HG03571 (cell line): ENCODE results near the gene DNM2.
"Not testable (repeated sequence)": the region's sequence is repeated elsewhere in the genome, so short reads cannot be mapped to it uniquely, and the experiment has no call there.

Experiments
- ATAC-seq: cut with Tn5 transposase; IDR thresholded peaks from one replicate; pipeline ENCODE4 v1.9.1; 2021; ENCODE audit not compliant: unreplicated experiment

Gene DNM2

DNA sequence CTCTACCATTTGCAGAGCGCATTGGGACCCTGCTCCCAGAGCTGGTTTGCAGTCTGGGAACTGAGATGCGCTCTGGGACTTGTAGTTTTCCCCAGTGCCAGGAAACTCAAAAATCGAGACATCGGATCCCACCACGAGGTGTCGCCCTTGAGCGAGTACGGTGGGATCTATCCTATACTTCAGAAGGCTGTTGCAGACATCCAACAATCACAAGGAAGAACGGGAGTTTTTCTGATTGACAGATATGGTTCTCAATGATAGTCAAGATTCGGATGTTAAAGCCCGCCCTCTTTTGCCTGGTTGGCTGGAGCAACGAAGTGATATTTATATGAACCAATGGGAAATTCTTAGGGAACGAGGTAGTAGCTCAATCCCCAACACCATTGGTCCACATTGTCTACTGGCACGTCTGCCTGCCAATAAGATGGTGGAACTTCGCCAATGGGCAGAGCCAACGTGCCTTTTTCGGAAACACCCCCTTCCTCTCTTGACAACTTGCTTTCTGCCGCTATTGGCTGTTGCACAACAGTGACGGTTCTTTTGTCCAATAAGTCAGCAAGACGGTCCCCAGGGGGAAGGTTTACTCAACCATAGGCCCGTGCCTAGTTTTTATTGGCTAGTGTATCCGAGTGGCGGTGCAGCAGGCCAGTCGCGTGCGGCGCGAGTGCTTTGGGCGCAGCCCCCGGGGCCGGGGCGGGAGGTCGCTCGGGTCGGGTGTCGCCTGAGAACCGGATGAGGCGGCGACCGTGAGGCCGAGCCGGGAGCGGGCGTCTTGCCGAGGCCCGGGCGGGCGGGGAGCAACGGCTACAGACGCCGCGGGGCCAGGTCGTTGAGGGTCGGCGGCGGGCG, at the start of gene DNM2:
DNM2 (plus strand) TSS at position 724 of the 849 bp plus-strand sequence. CDS start 164 bp downstream, outside the sequence.
- peak; percentile 74 for ATAC-seq

GRCh38 chr19:10669246-10669645, 48.6 kb upstream of the DNM2 start:
- ATAC-seq, result no peak

GRCh38 chr19:10670182-10670581, 47.7 kb upstream of the DNM2 start:
- ATAC-seq, result no peak

DNA sequence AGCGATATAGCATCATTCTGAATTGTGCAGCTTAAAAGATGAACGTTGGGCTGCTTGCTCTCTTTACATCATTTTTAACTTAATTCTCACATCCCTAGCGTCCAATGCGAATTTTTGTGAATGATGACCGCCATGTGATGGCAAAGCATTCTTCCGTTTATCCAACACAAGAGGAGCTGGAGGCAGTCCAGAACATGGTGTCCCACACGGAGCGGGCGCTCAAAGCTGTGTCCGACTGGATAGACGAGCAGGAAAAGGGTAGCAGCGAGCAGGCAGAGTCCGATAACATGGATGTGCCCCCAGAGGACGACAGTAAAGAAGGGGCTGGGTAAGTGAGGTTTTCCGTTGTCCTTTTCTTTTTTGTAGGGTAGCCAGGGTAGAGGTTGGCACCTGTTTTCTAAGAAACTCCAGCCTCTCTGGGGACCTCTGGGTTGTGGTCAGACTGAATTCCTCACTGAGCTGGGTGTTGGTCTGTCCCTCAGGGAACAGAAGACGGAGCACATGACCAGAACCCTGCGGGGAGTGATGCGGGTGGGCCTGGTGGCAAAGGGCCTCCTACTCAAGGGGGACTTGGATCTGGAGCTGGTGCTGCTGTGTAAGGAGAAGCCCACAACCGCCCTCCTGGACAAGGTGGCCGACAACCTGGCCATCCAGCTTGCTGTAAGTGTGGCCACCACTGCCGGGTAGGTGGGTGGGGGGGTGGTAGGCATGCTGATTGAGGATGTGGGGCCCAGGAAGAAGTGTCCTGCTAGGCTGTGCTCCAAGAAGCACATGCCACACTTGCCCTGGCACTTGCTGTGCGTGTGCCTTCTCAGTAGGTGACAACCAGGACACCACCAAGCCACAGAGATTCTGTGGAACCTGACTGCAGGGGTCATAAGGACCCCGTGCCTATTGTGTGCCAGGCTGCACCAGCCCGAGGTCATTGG, 46.7 kb upstream of the DNM2 start:
- no peak for ATAC-seq

DNA sequence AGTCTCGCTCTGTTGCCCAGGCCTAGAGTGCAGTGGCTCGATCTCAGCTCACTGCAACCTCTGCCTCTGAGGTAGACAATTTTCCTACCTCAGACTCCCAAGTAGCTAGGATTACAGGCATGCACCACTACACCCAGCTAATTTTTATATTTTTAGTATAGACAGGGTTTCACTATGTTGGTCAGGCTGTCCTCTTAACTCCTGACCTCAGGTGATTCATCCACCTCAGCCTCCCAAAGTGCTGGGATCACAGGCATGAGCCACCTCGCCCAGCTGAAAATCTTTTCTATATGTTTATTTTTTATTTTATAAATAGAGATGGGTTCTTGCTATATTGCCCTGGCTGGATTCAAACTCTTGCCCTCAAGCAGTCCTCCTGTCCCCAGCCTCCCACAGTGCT, 46.0 kb upstream of the DNM2 start:
- ATAC-seq, result not testable (repeated sequence)

DNA sequence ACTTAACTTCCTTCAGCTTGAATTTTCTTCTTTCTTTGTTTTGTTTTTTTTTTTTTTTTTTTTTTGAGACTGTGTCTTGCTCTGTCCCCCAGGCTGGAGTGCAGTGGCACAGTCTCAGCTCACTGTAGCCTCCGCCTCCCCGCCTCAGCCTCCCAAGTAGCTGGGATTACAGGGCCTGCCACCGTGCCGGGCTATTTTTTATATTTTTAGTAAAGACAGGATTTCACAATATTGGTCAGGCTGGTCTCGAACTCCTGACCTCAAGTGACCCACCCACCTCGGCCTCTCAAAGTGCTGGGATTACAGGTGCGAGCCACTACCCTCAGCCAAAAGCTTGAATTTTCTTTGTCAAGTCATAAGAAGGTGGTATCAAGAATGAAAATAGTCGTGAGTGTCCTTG, 42.7 kb upstream of the DNM2 start:
- not testable (repeated sequence) for ATAC-seq

GRCh38 chr19:10677751-10678150, 40.1 kb upstream of the DNM2 start:
- ATAC-seq, result no peak

- no peak for ATAC-seq
These were observed 39.1 kb upstream of the DNM2 start for GRCh38 chr19:10678813-10679212.

DNA sequence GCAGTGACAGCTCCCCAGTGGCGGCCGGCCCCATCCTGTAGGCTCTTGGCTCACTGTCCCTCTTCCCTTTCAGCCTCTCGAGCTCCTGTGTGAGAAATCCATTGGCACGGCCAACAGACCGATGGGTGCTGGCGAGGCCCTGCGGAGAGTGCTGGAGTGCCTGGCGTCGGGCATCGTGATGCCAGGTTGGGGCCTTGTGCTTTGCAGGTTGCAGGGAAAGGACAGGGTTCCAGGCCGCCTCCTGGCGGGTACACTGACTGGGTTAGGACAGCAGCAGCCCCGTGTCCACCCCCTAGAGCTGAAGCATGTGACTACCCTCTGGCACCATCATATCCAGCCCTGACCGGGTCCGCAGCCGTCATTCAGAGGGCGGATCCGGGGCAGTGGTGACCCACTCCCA, 38.1 kb upstream of the DNM2 start:
- ATAC-seq, result no peak

- ATAC-seq, result no peak
These were observed 37.2 kb upstream of the DNM2 start for GRCh38 chr19:10680545-10681135.

DNA sequence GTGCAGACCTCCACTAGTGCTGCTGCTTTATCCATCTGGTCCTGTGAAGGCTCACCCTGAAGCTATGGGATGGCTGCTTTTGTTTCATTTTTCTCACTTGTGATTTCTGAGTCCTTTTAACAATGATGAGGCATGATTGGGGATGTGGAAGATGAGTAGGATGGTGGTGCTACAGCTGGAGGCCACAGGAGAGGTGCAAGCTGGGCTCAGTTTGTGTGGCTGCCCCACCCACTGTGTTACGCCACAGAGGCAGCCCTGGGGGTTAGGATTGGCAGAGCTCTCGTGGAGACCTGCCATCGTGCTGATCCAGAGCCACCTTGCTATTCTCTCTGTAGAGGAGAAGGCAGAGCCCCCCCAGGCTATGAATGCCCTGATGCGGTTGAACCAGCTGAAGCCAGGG, 36.2 kb upstream of the DNM2 start:
- ATAC-seq, result no peak

DNA sequence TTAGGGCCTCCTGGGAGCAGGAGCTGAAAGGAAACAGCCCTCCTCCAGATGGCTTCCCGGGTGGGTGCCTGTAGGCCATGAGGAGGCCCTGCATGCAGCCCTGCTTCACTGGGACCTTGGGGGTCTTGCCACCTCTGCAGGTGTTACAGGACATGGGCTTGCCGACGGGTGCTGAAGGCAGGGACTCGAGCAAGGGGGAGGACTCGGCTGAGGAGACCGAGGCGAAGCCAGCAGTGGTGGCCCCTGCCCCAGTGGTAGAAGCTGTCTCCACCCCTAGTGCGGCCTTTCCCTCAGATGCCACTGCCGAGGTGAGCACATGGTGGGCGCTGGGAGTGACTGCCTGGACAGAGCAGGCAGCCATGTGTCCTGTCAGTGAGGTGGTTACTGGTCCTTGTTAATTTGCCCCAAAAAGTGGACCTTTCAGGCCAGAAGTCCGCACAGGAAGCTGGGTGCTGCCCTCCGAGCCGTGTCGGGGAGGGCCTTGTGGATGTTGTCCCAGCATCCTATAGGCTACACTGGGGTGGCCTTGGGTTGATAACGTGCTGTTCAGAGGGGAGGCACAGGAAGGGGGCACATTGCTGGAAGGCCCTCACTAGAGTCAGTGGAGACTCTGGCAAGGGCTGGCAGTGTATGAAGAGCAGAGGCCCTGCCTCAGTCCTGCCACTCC, 35.3 kb upstream of the DNM2 start:
- no peak for ATAC-seq

DNA sequence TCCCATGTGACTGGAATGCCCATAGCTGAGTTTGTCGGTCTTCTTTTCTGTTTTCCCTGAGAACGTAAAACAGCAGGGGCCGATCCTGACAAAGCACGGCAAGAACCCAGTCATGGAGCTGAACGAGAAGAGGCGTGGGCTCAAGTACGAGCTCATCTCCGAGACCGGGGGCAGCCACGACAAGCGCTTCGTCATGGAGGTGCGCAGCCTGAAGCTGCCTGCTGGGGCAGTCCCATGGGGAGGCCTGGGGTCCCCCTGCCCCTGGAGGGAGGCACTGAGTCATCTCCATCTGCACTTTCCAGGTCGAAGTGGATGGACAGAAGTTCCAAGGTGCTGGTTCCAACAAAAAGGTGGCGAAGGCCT, 34.8 kb upstream of the DNM2 start:
- ATAC-seq, result no peak

GRCh38 chr19:10683582-10683981, 34.3 kb upstream of the DNM2 start:
- no peak for ATAC-seq

GRCh38 chr19:10685210-10685609, 32.7 kb upstream of the DNM2 start:
- no peak for ATAC-seq

GRCh38 chr19:10686193-10686592, 31.7 kb upstream of the DNM2 start:
- no peak for ATAC-seq

DNA sequence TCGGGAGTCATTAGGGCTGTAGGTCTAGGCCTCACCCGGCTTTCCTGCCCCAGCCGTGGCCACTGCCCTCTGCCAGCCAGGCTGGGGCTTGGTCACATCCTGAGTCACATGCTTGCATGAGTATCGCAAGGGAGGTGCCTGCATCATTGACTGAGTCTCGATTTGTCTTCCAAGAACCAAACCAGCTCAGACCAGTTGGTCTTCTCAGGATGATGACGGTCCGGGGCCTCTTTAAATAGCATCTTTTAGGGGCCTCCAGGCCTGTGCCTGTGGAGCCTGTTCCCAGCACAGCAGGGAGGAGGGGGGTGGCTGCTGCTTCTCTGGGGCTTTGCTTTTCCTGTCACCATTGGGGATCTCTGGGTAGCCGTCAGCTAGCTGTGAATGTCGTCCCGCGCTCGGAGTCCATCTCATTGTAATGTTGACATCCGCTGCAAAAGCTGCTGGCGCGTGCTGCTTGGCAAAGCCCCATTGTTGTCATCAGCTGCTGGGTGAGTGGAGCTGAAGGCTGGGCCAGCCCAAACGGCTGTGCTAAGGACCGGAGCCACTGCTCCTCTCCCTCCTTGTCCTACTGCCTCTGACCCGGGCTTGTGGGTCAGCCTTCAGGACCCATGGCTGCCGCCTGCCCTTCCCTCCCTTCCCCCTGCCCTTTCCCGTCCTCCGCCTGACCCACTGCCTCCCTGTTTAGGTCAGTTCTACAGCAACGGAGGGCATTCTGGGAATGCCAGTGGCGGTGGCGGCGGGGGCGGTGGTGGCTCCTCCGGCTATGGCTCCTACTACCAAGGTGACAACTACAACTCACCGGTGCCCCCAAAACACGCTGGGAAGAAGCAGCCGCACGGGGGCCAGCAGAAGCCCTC, 31.0 kb upstream of the DNM2 start:
- no peak for ATAC-seq

DNA sequence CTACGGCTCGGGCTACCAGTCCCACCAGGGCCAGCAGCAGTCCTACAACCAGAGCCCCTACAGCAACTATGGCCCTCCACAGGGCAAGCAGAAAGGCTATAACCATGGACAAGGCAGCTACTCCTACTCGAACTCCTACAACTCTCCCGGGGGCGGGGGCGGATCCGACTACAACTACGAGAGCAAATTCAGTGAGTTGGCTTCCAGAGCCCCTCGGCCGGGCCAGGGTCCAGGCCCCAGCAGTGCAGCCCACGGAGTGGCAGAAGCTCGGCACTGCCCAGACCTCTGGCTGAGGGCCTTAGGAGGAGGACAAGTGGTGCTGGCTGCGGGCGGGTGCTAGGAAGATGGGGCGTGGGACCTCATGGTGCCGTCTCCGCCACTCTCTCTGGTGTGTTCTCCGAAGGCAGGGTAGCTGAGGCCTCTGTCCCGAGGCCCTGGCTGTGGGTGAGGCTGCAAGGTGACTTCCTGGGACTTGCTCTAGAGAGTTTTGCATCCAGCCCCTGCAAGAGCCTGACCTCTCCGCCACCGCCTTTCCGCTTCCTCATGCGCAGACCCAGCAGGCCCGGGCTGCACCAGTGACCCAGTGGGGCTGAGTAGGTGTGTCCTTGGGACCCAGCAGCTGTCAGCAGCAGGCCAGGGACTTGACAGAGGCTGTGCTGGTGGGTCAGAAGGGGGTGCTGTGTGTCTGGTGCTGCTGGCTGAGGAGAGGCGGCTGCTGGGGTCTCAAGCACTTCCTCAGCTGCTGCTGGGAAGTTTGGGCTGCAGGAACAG, 30.2 kb upstream of the DNM2 start:
- ATAC-seq, result no peak

- ATAC-seq, result no peak
These were observed 29.2 kb upstream of the DNM2 start for GRCh38 chr19:10688545-10689280.
